ENCODE data around the gene SAP25.
"Not testable (repeated sequence)": the region's sequence is repeated elsewhere in the genome, so short reads cannot be mapped to it uniquely, and the experiment has no call there.

SAP25 gene

DNA sequence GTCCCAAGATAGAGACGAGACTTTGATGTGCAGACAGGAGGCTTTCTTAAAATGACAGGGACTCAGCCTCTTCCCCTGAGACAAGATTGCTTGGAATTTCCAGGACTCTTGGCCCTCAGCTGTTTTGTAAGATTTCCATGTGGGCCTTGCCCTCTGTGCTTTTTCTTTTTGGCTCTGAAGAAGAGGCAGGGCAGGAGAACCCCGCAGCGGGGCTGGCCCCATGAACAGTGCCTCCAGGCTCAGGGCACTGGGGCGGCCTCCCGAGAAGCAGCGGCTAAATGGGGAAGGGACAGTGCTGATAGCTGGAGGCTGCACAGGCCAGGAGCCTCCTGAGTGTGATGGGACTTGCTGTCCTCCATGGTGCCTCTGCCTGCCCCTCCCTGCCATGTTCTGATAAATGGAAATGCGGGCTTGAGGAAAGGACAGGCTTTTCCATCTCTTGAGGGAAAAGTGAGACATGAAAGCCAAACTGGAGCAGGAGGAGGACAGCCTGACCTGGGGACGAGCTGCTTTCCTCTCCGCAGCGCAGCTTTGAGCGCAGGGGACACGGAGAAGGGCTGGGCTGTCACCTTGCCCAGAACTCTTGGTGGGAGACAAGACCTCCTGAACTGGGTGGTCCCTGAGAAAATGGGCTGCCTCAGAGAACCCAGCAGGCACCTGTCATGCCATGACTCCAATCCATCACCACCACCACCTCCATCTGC is 12.1 kb downstream of the SAP25 start:
- no peak for DNase-seq (ENCODE audit: low read depth, low spot score)

DNA sequence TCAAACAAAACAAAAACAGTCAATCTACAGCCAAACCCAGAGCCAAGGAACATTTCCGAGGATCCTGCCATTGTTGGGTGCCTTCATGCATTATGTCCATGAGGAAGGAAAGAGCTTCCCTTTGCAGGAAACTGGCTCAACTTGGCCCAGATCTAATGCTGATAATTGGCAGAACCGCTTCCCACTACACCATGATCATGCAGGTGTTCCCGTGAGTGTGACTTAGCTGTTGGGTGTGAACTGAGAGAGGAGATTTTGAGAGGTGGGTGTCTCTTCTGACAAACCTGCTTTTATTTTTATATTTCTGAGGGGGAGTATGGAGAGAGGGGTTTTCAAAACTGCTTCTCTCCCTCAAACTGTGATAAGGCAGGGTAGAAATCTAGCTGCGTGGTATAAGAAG is 14.6 kb downstream of the SAP25 start:
- DNase-seq (ENCODE audit: low read depth, low spot score) = no peak

DNA sequence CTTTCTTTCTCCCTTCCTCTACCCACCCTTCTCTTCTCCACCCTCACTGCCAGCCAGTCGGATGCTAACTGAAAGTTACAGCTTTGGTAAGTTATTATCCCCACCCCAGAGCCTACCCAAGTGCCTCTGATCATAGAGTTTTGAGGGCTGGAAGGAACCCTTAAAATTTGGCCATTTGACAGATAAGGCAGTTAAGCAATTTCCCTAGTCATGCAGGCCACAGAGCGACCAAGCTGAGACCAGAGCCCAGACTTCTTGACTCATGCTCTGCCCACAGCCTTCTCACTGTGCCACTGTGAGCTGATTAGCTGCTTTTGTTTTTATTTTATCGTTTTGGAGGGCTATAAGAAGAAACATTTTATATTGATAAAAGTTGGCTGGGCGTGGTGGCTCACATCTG is 17.2 kb downstream of the SAP25 start:
- DNase-seq (ENCODE audit: low read depth, low spot score) = no peak

DNA sequence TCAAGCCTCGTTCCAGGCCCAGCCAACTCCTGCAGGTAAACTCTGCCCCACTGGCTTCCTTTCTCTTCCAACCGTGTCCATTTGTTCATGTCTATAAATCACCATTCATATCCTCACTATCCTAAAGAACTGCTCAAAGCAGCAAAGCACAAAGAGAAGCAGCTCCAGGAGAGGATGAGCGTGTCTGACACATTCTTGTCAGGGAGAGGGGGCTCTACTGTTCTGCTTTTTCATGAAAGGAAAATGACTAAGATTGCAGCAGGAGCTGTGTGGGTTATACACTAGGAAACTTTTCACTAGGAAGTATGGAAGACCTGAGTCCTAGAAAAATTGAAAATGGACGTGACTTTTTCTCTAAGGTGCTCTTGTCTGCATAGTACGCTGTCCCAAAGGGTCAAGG is 18.0 kb downstream of the SAP25 start:
- DNase-seq (ENCODE audit: low read depth, low spot score) = no peak

- DNase-seq (ENCODE audit: low read depth, low spot score) = no peak
These were observed 20.7 kb downstream of the SAP25 start for GRCh38 chr7:100553032-100553431.

GRCh38 chr7:100552532-100552931 is 21.2 kb downstream of the SAP25 start:
- DNase-seq (ENCODE audit: low read depth, low spot score) = no peak

- DNase-seq (ENCODE audit: low read depth, low spot score) = not testable (repeated sequence)
These were observed 25.3 kb downstream of the SAP25 start for GRCh38 chr7:100548446-100548845.

- no peak for DNase-seq (ENCODE audit: low read depth, low spot score)
These were observed 25.8 kb downstream of the SAP25 start for GRCh38 chr7:100547872-100548271.

DNA sequence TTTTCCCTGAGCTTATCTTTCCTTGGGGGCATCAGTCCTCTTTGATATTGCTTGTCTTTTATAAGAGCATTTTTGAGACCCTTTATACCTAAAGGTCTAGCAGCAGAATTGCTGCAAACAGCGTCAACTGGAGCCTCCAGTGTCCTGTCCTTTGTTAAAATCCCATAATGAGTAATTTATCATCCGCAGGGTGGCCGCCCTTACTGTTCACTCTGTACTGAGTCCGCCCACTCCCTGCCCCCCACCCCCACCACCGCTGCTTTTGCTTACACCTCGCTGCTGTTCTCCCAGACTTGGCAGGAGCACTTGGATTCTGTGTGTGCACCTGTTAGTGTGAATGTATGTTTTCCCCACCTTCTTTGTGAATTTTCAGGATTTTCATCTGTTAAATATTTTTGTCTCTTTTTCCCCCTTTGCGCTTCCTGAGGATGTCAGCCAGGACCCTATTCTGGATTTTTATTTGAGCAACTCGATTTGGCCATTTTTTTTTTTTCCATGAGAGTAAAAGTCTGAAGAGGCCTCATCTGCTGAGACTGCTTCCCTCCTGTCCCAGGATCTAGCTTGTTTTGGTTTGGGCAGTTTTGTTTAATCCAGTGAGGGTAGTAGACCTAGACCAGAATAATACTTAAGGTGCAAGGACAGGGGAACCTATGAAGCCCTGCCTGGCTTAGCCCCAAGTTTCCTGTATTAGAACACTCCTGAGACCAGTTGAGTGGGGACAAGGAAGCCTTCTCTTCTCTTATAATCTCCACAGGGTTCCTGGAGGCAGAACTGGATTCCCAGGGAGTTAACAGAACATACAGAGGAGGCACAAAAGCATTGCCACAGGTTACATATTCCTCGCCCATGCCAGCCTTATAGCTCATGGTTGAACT is 26.5 kb downstream of the SAP25 start:
- no peak for DNase-seq (ENCODE audit: low read depth, low spot score)

DNA sequence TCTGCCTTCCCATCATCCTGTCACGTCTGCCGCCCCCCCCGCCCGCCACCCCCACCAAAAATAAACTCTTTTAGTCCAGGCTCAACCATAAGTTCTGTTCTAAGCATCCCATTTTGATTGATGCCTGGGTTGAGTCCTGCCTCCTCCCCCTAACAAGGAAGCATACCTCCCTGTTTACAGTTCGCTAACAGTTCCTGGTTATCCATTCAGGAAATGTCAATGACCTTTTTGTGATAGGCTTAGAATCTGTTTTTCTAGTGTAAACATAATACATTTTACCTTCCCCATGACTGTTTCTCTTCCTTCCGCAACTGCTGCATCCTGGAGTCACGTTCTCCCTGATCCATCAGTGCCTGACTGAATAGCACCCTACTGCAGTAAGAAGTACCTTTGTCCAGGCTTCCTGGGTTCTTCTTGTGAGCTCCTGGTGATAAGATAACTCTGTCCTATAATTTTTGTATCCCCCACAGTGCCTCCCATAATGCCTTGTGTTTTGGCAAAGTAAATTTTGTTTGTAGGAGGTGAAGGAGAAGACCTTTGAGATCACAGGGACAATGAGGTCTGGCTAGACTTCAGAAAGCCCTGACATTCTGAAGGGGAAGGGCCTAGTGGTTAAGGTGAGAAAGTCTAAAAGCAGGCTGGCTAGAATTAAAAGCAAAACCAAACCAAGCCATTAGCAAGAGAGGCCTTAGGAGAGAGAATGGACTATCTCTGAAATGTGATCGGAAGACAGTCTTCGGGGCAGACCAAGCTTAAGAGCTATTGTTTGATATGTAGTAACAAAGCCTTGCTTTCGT is 27.4 kb downstream of the SAP25 start:
- DNase-seq (ENCODE audit: low read depth, low spot score) = no peak

GRCh38 chr7:100545360-100546128 is 28.2 kb downstream of the SAP25 start:
- peak; percentile 81 for DNase-seq (ENCODE audit: low read depth, low spot score)

DNA sequence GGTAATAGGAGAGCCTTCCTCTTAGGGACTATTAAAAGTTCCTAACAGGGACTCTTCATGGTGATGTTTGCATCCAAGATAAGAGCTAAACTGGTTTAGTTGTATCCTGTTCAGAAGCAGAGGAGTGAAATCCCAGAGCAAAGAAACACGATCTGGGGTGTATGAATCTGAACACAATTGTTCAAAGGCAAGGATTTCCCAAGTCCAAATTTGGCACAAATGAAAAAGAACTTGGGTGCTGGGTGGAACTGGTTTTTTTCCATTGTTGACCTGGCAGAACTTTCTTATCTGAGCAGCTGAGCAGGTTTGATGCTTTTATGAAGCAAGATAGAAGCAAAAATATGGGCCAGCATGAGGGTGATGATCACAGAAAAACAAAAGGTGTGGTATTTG is 28.7 kb downstream of the SAP25 start:
- no peak for DNase-seq (ENCODE audit: low read depth, low spot score)

- no peak for DNase-seq (ENCODE audit: low read depth, low spot score)
These were observed 29.3 kb downstream of the SAP25 start for GRCh38 chr7:100544386-100544785.

DNA sequence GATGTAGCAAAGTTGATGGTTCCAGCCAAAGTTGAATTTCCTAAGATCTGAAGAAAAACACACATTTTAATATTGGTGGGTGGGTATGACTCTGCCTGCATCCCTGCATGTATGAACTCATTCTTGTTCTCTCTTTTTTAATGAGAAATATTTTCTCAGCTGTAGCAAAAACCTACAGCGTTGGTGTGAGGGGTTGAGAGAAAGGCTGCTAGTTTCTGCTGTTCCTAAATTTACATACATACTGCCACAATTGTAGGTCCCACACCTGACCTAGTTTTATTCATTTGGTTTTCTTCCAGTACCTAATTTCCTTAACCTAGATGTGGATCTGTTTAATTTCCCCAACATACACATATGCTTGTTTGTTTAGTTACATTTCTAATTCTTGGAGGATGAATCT is 30.1 kb downstream of the SAP25 start:
- DNase-seq (ENCODE audit: low read depth, low spot score) = no peak

- DNase-seq (ENCODE audit: low read depth, low spot score) = not testable (repeated sequence)
These were observed 32.4 kb downstream of the SAP25 start for GRCh38 chr7:100541309-100541708.

GRCh38 chr7:100540073-100540723 is 33.5 kb downstream of the SAP25 start:
- no peak for DNase-seq (ENCODE audit: low read depth, low spot score)

DNA sequence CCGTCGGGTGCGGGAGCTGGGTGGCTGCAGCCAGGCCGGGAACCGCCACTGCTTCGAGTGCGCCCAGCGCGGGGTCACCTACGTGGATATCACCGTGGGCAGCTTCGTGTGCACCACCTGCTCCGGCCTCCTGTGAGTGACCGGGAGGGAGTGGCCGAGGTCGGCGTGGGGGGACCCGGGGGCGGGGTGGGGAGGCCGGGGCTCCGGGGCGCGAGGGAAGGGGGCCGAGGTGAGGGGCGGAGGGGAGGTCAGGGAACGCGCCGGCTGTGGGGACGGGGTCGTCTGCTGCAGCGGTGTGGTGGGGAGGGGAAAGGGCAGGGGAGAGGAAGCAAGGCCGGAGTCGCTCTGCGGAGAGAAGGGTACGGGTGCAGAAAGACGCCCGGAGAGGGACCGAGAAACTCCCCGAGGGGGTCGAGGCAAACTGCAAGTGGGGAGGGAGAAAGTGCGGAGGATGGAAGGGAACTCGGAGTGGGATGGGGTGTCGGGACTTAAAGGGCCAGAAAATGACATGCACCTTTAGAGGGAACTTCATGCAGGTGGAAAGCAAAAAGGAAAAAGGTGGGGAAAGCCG is 34.2 kb downstream of the SAP25 start:
- DNase-seq (ENCODE audit: low read depth, low spot score) = no peak

- DNase-seq (ENCODE audit: low read depth, low spot score) = peak; percentile 100
These were observed 34.9 kb downstream of the SAP25 start, which contains the start of gene AGFG2 for GRCh38 chr7:100538654-100539435. TSS of gene AGFG2 (plus strand) at chr7:100539203. CDS start at chr7:100539347, 144 bp downstream.

GRCh38 chr7:100538348-100538653 is 35.4 kb downstream of the SAP25 start:
- no peak for DNase-seq (ENCODE audit: low read depth, low spot score)

DNA sequence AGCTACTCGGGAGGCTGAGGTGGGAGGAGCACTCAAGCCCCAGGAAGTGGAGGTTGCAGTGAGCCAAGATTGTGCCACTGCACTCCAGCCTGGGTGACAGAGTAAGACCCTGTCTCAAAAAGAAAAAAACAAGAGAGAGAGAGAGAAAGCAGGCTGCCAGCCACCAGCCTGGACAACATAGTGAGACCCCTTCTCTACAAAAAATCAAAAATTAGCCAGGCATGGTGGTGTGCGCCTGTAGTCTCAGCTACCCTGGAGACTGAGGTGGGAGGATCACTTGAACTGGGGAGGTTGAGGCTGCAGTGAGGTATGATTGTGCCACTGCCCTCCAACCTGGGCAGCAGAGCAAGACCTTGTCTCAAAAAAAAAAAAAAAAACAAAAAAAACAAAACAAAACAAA is 37.0 kb downstream of the SAP25 start:
- not testable (repeated sequence) for DNase-seq (ENCODE audit: low read depth, low spot score)
